HG03139 (cell line): ENCODE results near the gene RAB6A.
"Not testable (repeated sequence)": the region's sequence is repeated elsewhere in the genome, so short reads cannot be mapped to it uniquely, and the experiment has no call there.

ENCODE experiments used
- ATAC-seq: cut with Tn5 transposase; IDR thresholded peaks from one replicate; pipeline ENCODE4 v1.9.1; 2021; ENCODE audit not compliant: unreplicated experiment

The RAB6A gene

DNA sequence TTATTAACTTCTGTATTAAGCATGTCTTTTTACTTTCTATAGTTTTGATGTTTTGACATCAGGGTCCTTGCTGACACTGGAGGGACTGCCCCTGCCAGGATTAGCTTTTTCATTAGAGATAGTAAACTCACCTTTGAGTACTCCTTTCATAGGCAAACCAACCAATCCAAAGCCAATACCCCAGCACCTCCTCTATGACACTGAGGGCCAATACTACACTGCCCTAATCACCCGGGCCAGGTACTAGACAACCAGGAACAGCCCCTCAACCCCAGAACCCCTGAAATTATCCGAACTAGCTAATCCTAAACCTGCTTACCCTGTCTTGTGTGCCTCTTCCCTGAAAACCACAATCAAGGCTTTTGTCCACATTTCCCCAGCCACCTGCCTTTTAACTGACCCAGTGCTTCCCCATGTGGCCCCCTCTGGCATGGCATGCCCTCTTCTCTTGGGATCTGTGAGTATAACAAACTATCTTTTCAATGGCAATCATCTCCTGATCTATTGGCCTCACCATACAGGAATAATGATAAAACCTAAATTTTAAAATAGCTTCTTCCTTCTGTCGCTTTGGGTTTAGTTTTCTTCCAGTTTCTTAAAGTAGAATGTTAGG, 31.2 kb downstream of the RAB6A start:
- no peak for ATAC-seq

DNA sequence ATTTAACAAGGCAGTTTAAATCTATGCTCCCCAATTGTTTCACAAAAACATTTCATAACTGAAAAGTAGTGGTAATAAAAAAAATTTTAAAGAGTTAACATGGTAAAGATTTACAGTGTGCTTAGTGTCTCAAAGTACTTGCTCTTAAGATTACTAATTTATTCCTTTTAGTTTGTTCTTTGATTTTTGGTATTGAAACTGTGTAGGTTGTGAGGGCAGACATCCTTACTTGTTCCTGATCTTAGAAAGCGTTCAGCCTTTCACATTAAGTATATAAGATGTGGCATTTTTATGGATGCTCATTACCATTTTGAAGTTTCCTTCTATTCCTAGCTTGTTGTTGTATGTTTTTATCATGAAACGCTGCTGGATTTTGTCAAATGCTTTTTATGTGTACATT, 32.9 kb downstream of the RAB6A start:
- ATAC-seq: no peak

DNA sequence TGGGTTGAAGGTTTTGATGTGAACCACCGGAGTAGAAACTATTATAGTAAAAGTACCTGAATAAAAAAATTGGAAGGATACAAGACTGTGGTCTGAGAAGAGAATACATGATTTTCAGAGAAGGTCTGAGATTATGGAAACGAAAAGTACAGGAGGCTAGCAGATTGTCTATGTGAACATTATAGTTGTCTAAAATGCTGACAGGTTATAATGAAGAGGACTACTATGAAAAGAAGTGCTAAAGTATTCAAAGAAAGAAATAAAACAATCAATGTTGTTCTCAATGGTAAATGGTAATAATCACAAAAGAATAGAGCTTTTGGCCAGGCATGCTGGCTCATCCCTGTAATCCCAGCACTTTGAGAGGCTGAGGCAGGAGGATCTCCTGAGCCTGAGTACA, 34.0 kb downstream of the RAB6A start:
- no peak for ATAC-seq

DNA sequence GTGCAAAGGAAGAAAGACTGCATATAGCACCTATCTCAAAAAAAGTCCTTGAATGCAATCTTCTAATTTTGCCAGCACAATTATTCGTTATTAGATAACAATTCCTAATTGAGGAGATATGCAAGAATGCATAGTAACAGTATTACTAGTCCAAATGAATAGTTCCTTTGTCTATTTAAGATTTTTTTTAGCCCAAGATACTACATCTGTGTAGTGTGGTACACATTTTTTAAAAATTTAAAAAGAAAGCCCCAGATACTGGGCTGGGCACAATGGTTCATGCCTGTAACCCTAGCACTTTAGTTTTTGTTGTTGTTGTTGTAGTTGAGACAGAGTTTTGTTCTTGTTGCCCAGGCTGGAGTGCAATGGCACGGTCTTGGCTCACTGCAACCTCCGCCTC, 43.7 kb downstream of the RAB6A start:
- no peak for ATAC-seq

DNA sequence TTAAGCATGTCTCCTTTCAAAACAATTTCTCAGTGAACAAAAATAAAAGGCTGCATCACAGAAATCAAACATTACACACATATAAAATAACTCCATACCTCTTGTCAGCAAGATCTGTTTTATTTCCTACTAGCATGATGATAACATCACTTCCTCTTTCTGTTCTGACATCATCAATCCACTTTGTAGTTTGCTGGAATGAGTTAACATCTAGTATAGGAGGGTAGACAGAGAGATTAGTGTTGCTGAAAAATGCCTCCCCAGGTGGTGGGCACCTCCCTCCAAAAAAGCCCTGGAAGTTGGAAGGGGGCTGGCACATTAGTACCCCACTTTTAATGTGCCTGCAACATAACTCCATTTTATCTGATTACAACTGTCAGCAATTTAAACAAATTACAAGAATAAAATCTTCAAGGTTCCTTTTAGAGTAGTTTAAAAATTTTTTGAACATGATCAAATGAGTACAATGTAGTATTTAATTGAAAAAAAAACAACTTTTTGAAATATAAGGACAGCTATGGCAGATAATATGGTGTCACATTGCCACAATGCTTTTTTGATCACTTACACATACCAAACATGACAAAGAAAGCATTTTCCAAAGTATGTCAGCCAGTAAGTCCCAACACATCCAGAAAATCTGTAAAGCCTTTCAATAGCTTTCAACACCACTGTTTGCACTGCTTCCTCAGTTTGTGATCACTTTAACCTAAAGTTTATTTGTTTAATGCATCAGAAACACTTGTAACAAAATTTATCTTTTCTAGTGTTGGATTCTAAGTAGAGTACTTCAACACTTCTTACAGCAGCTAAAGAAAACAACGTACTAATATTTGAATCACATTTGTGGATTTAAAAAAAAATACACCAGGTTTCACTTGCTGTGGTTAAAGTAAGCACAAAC, 44.5 kb downstream of the RAB6A start:
- no peak for ATAC-seq

DNA sequence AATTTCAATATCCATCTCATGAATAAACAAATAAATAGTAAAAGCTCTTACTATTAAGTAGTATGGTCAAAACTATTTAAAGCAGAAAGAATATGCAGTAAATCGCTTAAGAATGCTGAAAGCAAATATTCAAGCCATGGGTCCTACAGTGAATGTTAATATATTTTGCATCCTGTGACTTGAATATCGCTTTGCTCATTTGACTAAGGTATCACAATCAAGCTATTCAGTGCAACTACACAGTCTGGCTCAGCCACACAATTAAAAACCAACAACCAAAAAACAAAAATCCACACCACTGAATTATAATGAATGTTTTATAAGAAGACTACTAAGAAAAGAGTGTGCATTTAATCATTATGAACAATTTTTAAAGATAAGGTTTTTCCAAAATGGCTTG, 45.3 kb downstream of the RAB6A start:
- no peak for ATAC-seq

DNA sequence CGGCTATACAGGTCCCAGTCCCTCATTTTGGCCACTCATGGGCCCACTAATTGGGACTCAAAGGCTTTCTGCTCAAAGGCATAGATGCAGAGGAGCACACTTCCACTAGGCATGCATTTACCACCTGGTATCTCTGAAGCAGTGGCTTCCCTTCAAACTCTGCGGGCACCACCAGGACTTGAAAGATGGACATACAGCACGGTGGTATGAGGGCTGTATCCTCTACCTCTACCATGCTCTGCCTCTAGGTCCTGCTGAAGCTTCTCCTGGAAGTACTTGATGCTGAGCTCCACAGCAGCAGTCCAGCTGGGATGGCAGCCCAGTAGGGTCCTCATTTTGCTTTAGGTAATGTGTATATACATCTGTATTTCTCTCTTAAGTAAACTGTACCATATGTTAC, 49.9 kb downstream of the RAB6A start:
- ATAC-seq: no peak

DNA sequence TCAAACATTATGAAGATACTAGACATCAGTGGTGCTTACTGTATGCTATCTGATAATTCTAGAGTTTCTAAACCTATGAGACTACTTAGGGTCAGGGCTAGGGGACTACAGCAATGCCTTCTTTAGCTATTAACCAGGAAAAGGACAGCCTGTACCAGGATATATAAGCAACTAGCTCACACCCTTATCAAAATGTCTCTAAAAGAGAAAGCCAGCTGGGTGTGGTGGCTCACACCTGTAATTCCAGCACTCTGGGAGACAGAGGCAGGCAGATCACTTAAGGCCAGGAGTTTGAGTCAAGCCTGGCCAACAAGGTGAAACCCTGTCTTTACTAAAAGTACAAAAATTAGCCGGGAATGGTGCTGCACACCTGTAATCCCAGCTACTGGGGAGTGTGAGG, 55.8 kb downstream of the RAB6A start:
- no peak for ATAC-seq

DNA sequence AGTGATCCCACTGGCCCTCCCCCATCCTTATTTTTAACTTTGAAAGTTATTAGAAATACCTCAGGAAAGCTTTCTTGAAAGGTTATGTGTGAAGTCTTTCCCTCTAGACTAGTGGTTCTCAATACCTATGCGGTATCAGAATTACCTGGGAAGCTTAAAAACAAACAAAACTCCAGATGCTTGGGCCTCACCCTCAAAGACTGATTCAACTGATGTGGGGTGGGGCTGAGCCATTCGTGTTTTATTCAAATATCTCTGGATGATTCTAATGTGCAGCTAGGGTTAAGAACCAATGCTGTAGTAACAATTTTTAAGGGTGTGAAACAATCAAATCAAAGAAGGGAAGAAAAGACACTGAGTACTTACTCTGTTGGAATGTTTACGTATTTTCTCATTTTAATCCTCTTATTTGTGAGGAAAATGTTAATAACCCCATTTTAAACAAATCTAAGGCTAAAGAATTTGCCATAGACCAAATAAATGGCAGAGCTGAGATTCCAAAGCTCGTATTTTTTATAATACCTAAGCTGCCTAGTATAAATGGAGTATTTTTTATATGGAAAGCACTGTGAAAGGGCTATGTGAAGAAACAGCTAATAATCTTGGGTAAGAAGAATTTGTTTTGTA, 66.9 kb downstream of the RAB6A start:
- no peak for ATAC-seq

DNA sequence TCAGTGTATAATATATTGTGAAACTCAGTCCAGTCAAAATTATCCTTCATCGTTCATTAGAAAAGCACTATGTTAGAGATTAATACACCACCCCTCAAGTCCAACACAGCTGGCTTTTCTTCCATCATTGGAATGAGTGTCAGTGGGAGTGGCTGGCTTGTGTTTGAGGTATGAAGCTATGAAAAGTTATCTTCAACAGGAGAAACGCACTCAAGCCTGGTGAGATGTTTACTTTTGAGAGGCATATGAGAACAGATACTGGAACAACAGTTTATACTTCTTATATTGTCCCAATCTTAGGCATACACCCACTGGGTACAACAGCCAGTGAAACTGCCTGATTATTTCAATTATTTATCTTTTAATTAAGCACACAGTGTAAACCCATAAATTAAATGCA, 80.2 kb downstream of the RAB6A start:
- no peak for ATAC-seq

DNA sequence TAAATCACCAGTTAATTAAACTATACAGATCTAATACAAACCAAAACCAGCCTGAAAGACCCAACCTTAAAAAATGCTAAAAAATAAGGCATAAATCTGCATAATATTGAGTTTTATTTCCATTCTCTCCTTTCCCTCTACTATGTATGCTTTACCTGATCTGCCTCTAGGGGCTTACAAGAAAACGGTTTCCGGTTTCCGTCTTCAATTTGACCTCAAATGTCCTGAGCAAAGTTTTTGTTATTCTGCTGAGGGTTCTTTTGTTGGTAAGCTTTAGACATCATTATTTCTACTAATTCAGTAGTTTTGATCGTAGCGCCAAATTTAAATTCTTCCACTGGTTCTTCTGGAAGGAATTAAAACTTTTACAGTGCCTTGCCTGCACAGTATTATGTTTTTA, 84.3 kb downstream of the RAB6A start:
- ATAC-seq: not testable (repeated sequence)

DNA sequence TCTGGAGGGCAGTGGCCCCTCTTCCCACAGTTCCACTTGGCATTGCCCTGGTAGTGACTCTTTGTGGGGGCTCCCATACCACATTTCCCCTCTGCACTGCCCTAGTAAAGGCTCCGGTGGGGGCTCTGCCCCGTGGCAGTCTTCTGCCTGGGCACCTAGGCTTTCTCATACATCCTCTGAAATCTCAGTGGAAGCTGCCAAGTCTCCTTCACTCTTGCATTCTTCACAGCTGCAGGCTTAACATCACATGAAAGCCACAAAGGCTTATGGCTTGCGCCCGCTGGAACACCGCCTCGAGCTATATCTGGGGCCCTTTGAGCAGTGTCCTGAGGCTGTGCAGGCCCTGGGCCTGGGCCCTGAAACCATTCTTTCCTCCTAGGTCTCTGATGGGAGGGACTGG, 89.2 kb downstream of the RAB6A start:
- no peak for ATAC-seq

DNA sequence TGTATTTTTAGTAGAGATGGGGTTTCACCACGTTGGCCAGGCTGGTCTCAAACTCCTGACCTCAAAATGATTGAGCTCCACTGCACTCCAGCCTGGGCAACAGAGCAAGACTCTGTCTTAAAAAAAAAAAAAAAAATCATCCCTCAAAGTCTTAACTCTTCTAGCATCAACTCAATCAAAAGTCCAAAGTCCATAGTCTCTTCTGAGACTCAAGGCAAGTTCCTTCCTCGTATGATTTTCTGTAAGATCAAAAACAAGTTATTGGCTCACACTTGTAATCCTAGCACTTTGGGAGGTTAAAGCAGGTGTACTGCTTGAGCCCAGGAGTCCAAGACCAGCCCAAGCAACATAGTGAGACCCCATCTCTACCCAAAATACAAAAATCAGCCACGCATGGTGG, 90.1 kb downstream of the RAB6A start:
- no peak for ATAC-seq

DNA sequence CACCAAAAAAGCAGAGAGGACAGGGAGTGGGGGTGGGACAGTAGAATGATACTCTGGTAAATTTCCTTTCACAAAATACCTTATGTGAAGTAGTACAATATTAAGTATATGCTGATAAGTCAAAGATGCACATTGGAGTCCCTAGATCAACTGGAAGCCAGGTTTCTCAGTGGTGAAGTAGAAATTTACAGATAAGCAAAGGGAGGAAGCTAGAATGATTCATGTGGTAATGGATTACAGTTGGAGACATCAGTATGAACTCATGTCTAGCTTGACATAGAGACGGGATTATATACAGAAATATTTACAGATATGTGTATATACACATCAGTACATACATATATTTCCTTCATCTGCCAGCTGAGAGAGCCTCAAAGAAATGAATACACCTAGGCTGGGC, 93.0 kb downstream of the RAB6A start:
- no peak for ATAC-seq

DNA sequence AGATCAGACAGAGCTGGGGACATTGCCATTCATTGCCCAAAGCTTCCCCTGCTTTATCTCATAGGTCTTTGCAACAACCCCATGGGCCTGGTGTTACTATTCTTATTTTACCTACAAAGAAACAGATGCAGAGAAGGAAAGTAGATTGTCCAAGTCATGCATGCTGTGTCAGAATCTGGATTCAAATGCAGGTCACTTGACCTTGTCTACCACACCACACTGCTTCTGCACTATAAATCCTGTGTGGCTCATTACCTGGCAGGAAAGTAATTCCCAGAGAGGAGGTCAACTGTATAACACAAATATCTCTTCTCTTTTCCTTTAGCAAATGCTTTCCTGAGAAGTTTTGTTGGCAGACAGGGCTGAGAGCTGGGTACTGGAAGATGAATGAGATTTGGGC, 96.0 kb downstream of the RAB6A start:
- ATAC-seq: no peak

DNA sequence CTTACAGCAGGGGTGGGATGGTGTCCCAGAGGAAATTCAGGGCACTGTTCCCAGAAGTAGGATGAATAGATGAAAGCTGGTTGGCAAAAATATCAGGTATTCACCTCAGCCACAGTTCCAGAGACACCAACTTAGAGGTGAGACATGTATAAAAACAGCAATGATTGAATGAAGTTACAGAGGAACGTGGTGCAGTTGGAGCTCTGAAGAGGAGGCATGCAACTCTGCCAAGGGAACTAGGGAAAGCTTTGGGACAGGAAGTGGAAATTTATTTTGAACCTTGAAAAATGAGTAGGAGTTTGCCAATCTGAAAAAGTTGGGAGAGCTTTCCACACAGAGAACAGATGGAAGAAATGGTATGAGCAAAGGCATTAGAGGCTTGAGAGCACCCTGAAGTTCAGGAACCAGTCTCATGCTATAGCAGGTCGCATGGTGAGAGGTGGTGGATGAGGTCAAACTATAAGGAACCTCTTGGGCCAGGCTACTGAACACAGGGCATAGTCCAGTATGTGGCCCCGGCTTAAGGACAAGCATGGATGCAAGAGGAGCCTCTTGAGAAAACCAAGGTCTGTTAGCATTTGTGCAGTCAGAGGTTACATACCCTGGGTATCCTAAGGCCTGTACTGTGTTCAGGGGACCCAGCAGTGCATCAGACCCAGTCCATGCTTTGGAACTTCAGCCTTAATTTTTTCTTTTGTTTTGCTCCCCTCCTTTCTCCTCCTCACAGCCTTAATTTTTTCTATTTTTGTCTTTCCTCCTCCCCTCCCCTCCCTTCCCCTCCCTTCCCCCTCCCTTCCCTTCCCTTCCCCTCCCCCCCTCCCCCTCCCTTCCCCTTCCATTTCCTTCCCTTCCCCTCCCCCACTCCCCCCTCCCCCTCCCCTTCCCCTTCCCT, 97.0 kb downstream of the RAB6A start:
- ATAC-seq: no peak

DNA sequence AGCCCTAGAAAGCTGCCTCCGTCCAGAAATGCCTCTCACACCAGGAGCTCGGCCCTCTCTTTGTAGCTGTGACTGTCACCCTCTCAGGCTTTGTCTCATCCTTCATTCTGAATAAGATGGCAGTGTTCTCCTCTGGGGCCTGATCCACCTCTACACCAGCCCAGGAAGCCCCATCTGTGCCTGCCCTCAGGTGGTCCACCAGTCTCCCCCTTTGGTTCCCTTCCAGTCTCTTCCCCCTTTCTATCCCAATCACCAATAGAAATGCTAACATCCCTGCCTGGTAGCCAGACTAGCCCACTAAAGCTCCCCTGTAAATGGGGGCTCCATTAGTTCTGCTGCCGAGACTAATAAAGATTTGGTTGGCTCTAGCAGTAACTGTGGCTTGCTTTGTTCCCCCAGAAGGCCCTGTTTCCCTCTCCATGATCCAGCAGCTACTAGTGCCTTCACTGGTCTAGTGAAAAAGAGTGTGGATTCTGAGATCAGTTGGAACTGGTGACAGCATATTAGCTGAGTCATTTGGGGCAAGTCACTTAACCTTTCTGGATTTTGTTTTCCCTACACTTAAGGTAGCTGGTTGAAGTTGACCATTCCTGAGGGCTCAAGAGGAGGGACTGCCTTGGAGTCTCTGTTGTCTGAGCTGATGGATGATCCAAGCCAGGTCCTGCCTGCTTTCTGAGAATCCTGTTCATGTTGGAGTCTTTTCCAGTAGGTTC, 98.3 kb downstream of the RAB6A start:
- no peak for ATAC-seq

DNA sequence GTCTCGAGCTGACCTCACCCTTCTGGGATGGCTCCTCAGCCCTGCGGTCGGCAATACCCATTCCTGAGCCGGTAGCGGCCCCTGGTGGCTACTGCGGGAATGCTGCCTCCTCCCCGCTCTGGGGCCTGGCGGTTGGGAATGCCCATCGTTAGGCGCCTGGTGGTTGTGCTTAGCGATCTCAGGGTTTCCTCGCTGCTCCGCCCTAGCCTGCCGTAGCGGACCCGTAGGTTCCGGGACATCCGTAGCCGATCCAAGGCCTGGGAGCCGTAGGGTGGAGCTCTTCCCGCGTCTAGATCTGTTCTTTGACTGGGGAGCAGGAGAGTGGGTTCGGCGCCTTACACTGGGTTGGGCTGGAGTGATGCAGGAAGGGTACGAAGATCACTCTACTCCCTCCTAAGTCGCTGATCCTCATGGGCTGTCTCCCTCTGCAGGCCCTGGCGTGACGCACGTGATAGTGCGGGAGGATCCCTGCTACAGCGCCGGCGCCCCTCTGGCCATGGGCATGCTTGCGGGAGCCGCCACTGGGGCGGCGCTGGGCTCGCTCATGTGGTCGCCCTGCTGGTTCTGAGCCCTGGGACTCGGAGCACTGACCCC, 99.7 kb downstream of the RAB6A start:
- peak; percentile 68 for ATAC-seq

DNA sequence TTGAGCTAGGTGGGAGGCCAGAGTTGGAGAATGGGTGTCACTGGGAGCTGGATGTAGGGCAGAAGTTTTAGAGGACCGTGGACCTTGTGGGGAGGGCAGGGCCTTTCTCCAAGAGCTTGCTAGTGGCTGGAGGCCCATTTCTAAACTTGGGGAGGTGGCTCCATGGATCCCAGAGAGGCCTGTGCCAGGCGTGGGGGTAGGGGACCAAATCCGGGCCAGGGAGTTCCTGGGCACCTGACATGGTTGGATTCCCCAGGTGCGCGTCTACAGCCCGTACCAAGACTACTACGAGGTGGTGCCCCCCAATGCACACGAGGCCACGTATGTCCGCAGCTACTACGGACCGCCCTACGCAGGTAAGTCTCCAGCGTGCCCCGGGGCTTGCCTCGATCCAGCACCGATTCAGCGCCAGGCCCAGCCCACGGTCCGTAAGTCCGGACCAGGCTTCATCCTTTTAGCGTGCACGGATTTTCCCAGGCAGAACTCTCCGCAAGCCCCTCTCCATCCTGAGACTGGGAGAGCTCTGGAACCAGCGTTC, 100.3 kb downstream of the RAB6A start:
- ATAC-seq: no peak

DNA sequence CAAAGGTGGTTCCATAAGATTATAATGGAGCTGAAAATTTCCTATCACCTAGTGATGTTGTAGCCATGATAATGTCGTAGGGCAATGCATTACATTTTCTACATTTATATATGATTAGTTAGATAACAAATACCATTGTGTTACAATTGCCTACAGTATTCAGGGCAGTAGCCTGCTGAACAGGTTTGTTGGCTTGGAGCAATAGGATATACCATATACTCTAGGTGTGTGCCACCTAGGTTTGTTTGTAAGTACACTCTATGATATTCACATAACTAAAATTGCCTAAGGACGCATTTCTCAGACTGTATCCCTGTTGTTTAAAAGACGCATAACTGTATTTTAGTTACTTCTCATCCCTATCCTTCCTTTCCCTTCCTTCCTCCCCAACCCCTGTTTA, 100.9 kb downstream of the RAB6A start:
- ATAC-seq: no peak
